Neural cell (in vitro differentiated cells): ENCODE measurements around the gene CAPN8.

Experiments
- EP300 ChIP-seq: fragments of 450-650 bp; conservative IDR thresholded peaks from 2 replicates; pipeline ENCODE4 v1.6.1; 2014; ENCODE audit warnings: antibody characterized with exemption, mild to moderate bottlenecking, moderate library complexity; ENCODE audit not compliant: poor library complexity, severe bottlenecking
- EZH2 ChIP-seq: fragments of 200-600, 300-800 bp; shearing (Covaris generic), sonication (generic); IDR thresholded peaks from 2 replicates; pipeline ENCODE4 v1.6.1; 2014; ENCODE audit warnings: antibody characterized with exemption, low read length, borderline replicate concordance, mild to moderate bottlenecking; ENCODE audit not compliant: insufficient read depth, poor library complexity, severe bottlenecking
- SMC3 ChIP-seq: fragments of 450-650 bp; conservative IDR thresholded peaks from 2 replicates; pipeline ENCODE4 v1.6.1; 2014; ENCODE audit warnings: antibody characterized with exemption, mild to moderate bottlenecking, moderate library complexity; ENCODE audit not compliant: poor library complexity
- TAF1 ChIP-seq: IDR thresholded peaks from 2 replicates; pipeline ENCODE4 v1.6.1; 2012; ENCODE audit warnings: low read depth
- TF ChIP-seq, protein P1 (sequence below): IDR thresholded peaks from 2 replicates; pipeline ENCODE4 v1.6.1; 2012; ENCODE audit warnings: borderline replicate concordance
- TF ChIP-seq, protein P2 (sequence below): fragments of 450-650 bp; IDR thresholded peaks from 2 replicates; pipeline ENCODE4 v1.5.1; 2014; ENCODE audit warnings: antibody characterized with exemption, mild to moderate bottlenecking, moderate library complexity; ENCODE audit not compliant: poor library complexity, severe bottlenecking

DNA sequence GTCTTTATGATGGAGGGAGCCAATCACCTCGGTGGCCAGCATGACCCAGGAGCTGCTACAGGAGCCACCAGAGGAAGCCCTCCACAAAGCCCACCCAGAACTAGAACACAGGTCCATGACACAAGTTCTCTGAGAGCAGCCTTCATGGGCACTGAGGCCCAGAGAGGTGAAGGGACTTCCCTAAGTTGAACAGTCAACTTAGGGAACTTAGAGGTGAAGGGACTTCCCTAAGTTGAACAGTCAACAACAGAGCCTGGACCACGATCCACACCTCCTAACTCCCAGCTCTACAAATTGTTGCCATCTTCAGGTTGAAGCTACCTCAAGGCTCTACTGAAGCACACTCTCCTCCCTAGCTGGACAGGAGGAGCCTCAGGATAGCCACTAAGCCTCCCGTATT is 139.5 kb downstream of the CAPN8 start:
- TF ChIP-seq, protein P1, sequence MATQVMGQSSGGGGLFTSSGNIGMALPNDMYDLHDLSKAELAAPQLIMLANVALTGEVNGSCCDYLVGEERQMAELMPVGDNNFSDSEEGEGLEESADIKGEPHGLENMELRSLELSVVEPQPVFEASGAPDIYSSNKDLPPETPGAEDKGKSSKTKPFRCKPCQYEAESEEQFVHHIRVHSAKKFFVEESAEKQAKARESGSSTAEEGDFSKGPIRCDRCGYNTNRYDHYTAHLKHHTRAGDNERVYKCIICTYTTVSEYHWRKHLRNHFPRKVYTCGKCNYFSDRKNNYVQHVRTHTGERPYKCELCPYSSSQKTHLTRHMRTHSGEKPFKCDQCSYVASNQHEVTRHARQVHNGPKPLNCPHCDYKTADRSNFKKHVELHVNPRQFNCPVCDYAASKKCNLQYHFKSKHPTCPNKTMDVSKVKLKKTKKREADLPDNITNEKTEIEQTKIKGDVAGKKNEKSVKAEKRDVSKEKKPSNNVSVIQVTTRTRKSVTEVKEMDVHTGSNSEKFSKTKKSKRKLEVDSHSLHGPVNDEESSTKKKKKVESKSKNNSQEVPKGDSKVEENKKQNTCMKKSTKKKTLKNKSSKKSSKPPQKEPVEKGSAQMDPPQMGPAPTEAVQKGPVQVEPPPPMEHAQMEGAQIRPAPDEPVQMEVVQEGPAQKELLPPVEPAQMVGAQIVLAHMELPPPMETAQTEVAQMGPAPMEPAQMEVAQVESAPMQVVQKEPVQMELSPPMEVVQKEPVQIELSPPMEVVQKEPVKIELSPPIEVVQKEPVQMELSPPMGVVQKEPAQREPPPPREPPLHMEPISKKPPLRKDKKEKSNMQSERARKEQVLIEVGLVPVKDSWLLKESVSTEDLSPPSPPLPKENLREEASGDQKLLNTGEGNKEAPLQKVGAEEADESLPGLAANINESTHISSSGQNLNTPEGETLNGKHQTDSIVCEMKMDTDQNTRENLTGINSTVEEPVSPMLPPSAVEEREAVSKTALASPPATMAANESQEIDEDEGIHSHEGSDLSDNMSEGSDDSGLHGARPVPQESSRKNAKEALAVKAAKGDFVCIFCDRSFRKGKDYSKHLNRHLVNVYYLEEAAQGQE, result no peak
- TF ChIP-seq, protein P2, sequence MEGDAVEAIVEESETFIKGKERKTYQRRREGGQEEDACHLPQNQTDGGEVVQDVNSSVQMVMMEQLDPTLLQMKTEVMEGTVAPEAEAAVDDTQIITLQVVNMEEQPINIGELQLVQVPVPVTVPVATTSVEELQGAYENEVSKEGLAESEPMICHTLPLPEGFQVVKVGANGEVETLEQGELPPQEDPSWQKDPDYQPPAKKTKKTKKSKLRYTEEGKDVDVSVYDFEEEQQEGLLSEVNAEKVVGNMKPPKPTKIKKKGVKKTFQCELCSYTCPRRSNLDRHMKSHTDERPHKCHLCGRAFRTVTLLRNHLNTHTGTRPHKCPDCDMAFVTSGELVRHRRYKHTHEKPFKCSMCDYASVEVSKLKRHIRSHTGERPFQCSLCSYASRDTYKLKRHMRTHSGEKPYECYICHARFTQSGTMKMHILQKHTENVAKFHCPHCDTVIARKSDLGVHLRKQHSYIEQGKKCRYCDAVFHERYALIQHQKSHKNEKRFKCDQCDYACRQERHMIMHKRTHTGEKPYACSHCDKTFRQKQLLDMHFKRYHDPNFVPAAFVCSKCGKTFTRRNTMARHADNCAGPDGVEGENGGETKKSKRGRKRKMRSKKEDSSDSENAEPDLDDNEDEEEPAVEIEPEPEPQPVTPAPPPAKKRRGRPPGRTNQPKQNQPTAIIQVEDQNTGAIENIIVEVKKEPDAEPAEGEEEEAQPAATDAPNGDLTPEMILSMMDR, result no peak
- TF ChIP-seq EP300 (no peak), SMC3 (no peak), TAF1 (no peak), EZH2 (no peak)
